WTC11 (cell line): ENCODE data around the gene SPATA32. TPM values are rescaled to one million over a fixed set of nuclear protein-coding genes. Genes with fewer than 3 reads are reported as not detected.

Source experiments
- ATAC-seq: fragments of 200-7000 bp; cut with Tn5 transposase; 2 replicates; pipeline ENCODE4 v1.10.0; 2021; ENCODE audit warnings: mild to moderate bottlenecking, moderate library complexity
- CTCF ChIA-PET: fragments of 300-600 bp; sonication (Branson Sonifier 250); formaldehyde crosslinking; loops from one replicate; lab custom pipeline; 2021; ENCODE audit warnings: antibody characterized with exemption; lab: Charles Lee
- POLR2A ChIA-PET: fragments of 350-600 bp; sonication (Branson Sonifier 250); formaldehyde crosslinking; loops from one replicate; lab custom pipeline; 2021; ENCODE audit warnings: antibody characterized with exemption; lab: Charles Lee
- DNase-seq: peaks from one replicate; pipeline ENCODE4 v3.0.0; 2021; ENCODE audit warnings: low spot score
- H3K27ac Mint-ChIP-seq: 2 replicates; pipeline ENCODE4 v1.8.0; 2021; ENCODE audit warnings: mixed read lengths
- H3K27me3 Mint-ChIP-seq: 2 replicates; pipeline ENCODE4 v1.8.0; 2021; ENCODE audit warnings: low read depth, mild to moderate bottlenecking, moderate library complexity, mixed read lengths
- H3K36me3 Mint-ChIP-seq: 2 replicates; pipeline ENCODE4 v1.8.0; 2021; ENCODE audit warnings: mixed read lengths
- H3K4me1 Mint-ChIP-seq: 2 replicates; pipeline ENCODE4 v1.8.0; 2022; ENCODE audit warnings: mixed read lengths
- H3K4me3 Mint-ChIP-seq: 2 replicates; pipeline ENCODE4 v1.8.0; 2021; ENCODE audit warnings: mild to moderate bottlenecking, moderate library complexity, mixed read lengths
- H3K9me3 Mint-ChIP-seq: 2 replicates; pipeline ENCODE4 v1.8.0; 2021; ENCODE audit warnings: mixed read lengths
- CREM ChIP-seq: sonication (generic); formaldehyde crosslinking; IDR thresholded peaks from 2 replicates; pipeline ENCODE4 v1.8.1; 2022; ENCODE audit warnings: mild to moderate bottlenecking, missing genetic modification reagents, moderate library complexity
- ELF4 ChIP-seq: sonication (generic); formaldehyde crosslinking; IDR thresholded peaks from 2 replicates; pipeline ENCODE4 v1.8.1; 2022; ENCODE audit warnings: low read depth, mild to moderate bottlenecking, moderate library complexity, missing genetic modification reagents
- NFYB ChIP-seq: sonication (generic); formaldehyde crosslinking; conservative IDR thresholded peaks from 2 replicates; pipeline ENCODE4 v1.8.0; 2022; ENCODE audit warnings: low read depth, missing genetic modification reagents
- SMAD3 ChIP-seq: sonication (generic); formaldehyde crosslinking; IDR thresholded peaks from 2 replicates; pipeline ENCODE4 v1.8.0; 2022; ENCODE audit warnings: missing genetic modification reagents, mild to moderate bottlenecking, borderline replicate concordance
- TEAD4 ChIP-seq: sonication (generic); formaldehyde crosslinking; IDR thresholded peaks from 2 replicates; pipeline ENCODE4 v1.8.0; 2022; ENCODE audit warnings: mild to moderate bottlenecking, missing genetic modification reagents
- ZNF121 ChIP-seq: sonication (generic); formaldehyde crosslinking; IDR thresholded peaks from 2 replicates; pipeline ENCODE4 v1.8.0; 2023; ENCODE audit warnings: missing genetic modification reagents
- ZNF416 ChIP-seq: fragments of 250-450 bp; sonication (Bioruptor Pico); IDR thresholded peaks from 2 replicates; pipeline ENCODE4 v1.9.0; 2021; ENCODE audit warnings: mild to moderate bottlenecking, inconsistent platforms
- ZNF423 ChIP-seq: fragments of 250-450 bp; sonication (Bioruptor Pico); IDR thresholded peaks from 2 replicates; pipeline ENCODE4 v2.1.2; 2022; ENCODE audit warnings: mild to moderate bottlenecking, moderate library complexity
- ZNF671 ChIP-seq: fragments of 250-450 bp; sonication (Bioruptor Pico); IDR thresholded peaks from 2 replicates; pipeline ENCODE4 v1.8.0; 2021; ENCODE audit warnings: mild to moderate bottlenecking
- total RNA-seq: library from RNA; stranded (reverse); gene quantifications from 3 replicates; pipeline ENCODE4 v1.2.3, GENCODE V29; 2021
- TF ChIP-seq, protein P1 (sequence below): sonication (generic); formaldehyde crosslinking; IDR thresholded peaks from 2 replicates; pipeline ENCODE4 v1.8.0; 2023; ENCODE audit warnings: missing genetic modification reagents
- TF ChIP-seq, protein P2 (sequence below): sonication (generic); formaldehyde crosslinking; IDR thresholded peaks from 2 replicates; pipeline ENCODE4 v1.8.1; 2023; ENCODE audit warnings: mild to moderate bottlenecking, moderate library complexity, missing genetic modification reagents
- TF ChIP-seq, protein P3 (sequence below): sonication (generic); formaldehyde crosslinking; IDR thresholded peaks from 2 replicates; pipeline ENCODE4 v1.8.1; 2023; ENCODE audit warnings: mild to moderate bottlenecking, missing genetic modification reagents, moderate library complexity
- TF ChIP-seq, protein P4 (sequence below): fragments of 250-450 bp; sonication (Bioruptor Pico); IDR thresholded peaks from 2 replicates; pipeline ENCODE4 v1.9.0; 2021; ENCODE audit warnings: moderate library complexity, mild to moderate bottlenecking, inconsistent platforms, borderline replicate concordance
- TF ChIP-seq, protein P5 (sequence below): fragments of 250-450 bp; sonication (Bioruptor Pico); IDR thresholded peaks from 2 replicates; pipeline ENCODE4 v1.9.0; 2021; ENCODE audit warnings: mild to moderate bottlenecking
- TF ChIP-seq, protein P6 (sequence below): sonication (generic); formaldehyde crosslinking; IDR thresholded peaks from 2 replicates; pipeline ENCODE4 v1.8.1; 2022; ENCODE audit warnings: low read depth, missing genetic modification reagents, borderline replicate concordance
- TF ChIP-seq, protein P7 (sequence below): sonication (generic); formaldehyde crosslinking; conservative IDR thresholded peaks from 2 replicates; pipeline ENCODE4 v1.8.1; 2023; ENCODE audit warnings: mild to moderate bottlenecking, low read depth, missing genetic modification reagents, moderate library complexity
- TF ChIP-seq, protein P8 (sequence below): fragments of 250-450 bp; sonication (Bioruptor Pico); IDR thresholded peaks from 2 replicates; pipeline ENCODE4 v1.8.0; 2021; ENCODE audit warnings: mild to moderate bottlenecking
- TF ChIP-seq, protein P9 (sequence below): fragments of 250-450 bp; sonication (Bioruptor Pico); IDR thresholded peaks from 2 replicates; pipeline ENCODE4 v2.1.2; 2022; ENCODE audit warnings: mild to moderate bottlenecking, moderate library complexity

SPATA32 gene
- total RNA-seq, 1 experiment from 2014 or later: 0.15 TPM

DNA sequence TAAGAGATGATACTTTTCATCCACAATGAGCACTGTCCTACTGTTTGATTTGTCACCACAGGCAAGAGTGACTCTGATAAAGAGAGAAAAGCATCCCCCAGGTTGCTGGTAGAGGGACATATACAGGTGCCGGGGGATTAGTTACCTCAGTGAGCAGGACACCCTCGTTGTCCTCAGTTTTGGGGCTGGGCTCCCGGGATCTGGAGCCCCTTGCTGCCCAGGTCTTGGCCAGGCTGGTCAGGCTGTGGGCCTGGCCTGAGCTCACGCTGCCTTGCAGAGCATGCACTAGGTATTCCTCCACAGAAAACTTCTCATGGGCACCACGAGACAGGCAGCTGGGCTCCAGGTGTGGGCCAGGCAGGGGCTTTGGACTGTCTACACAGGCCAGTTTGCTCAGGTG, 24.4 kb upstream of the SPATA32 start:
- Mint-ChIP-seq H3K4me3 (no peak overlapping the region), H3K36me3 (peaks cover 13% of the 10 kb centered on the region), H3K4me1 (no peaks in the 10 kb centered on the region), H3K9me3 (no peaks in the 10 kb centered on the region), H3K27ac (no peak overlapping the region; the same call in 1 of the 2 replicates), H3K27me3 (no peaks in the 10 kb centered on the region)
- no peak for ATAC-seq
- POLR2A ChIA-PET: no interaction called here
- TF ChIP-seq, protein P1, sequence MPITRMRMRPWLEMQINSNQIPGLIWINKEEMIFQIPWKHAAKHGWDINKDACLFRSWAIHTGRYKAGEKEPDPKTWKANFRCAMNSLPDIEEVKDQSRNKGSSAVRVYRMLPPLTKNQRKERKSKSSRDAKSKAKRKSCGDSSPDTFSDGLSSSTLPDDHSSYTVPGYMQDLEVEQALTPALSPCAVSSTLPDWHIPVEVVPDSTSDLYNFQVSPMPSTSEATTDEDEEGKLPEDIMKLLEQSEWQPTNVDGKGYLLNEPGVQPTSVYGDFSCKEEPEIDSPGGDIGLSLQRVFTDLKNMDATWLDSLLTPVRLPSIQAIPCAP (CRISPR knock-in tag): no peak
- TF ChIP-seq, protein P2, sequence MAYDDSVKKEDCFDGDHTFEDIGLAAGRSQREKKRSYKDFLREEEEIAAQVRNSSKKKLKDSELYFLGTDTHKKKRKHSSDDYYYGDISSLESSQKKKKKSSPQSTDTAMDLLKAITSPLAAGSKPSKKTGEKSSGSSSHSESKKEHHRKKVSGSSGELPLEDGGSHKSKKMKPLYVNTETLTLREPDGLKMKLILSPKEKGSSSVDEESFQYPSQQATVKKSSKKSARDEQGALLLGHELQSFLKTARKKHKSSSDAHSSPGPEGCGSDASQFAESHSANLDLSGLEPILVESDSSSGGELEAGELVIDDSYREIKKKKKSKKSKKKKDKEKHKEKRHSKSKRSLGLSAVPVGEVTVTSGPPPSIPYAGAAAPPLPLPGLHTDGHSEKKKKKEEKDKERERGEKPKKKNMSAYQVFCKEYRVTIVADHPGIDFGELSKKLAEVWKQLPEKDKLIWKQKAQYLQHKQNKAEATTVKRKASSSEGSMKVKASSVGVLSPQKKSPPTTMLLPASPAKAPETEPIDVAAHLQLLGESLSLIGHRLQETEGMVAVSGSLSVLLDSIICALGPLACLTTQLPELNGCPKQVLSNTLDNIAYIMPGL: no peak
- CTCF ChIA-PET: interaction anchor here (0.6 to 3.7 kb wide), 5 partner anchors 9 to 105 kb away, joined by 4 to 28 read pairs (median 4); no protein-coding TSS in a partner anchor
- DNase-seq: no peak

DNA sequence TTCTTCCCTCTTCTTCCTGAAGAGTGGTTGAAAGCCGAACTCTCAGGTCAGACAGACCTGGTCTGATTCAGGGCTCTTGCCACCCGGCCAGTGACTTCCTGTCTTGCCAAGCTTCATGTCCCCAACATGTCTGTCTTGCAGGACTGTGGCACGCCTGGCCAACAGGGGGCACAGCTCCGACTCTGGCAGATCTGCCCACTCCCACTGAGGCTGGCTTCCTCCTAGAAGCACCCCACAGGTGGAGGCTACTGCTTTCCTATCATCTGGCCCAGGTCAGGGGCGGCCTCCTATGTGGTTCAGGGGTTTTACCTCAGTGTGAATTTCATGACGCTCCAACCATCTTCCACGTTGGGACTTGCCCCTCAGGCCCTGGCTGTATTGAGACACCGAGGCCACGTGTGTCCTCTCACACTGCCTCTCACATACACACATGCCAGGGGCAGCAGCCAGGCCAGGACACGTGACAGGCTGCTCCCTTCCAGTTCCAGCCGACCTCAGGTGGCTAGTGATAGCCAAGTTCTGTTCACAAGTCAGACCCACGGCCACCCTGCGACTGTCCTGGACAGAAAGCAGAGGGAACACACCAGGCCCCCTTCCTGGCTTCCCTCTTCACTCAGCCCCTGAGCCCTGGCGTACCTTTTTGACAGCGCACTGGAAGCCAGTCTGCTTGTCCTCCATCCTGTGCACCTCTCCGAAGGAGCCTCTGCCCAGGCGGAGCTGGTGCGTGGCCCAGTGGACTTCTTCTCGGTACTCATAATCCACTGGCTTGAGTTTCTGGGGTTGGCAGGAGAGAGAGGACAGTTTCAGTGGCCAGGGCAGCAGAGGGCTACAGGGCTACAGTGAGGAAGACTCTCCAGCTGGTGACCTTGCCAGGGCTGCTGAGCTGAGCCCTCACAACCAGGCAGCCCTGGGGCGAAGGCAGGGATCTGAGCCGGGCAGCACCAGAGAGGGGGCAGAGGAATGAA, 22.6 kb upstream of the SPATA32 start:
- peaks cover 13% of the 10 kb centered on the region for H3K36me3 Mint-ChIP-seq
- peak; percentile 51 for DNase-seq
- H3K27ac Mint-ChIP-seq: peak overlapping the region; percentile 85

More for the DNA sequence above, 22.6 kb upstream of the SPATA32 start:
- TF ChIP-seq ELF4 (no peak), ZNF121 (CRISPR knock-in tag) (no peak), CREM (CRISPR knock-in tag) (no peak), ZNF423 (no peak), ZNF416 (CRISPR knock-in tag) (no peak), SMAD3 (CRISPR knock-in tag) (no peak), NFYB (CRISPR knock-in tag) (no peak), TEAD4 (CRISPR knock-in tag) (no peak), ZNF671 (CRISPR knock-in tag) (no peak)
- TF ChIP-seq, protein P3, sequence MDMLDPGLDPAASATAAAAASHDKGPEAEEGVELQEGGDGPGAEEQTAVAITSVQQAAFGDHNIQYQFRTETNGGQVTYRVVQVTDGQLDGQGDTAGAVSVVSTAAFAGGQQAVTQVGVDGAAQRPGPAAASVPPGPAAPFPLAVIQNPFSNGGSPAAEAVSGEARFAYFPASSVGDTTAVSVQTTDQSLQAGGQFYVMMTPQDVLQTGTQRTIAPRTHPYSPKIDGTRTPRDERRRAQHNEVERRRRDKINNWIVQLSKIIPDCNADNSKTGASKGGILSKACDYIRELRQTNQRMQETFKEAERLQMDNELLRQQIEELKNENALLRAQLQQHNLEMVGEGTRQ (CRISPR knock-in tag): no peak
- TF ChIP-seq, protein P4, sequence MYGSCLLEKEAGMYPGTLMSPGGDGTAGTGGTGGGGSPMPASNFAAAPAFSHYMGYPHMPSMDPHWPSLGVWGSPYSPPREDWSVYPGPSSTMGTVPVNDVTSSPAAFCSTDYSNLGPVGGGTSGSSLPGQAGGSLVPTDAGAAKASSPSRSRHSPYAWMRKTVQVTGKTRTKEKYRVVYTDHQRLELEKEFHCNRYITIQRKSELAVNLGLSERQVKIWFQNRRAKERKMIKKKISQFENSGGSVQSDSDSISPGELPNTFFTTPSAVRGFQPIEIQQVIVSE (CRISPR knock-in tag): no peak
- TF ChIP-seq, protein P5, sequence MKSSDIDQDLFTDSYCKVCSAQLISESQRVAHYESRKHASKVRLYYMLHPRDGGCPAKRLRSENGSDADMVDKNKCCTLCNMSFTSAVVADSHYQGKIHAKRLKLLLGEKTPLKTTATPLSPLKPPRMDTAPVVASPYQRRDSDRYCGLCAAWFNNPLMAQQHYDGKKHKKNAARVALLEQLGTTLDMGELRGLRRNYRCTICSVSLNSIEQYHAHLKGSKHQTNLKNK: no peak
- TF ChIP-seq, protein P6, sequence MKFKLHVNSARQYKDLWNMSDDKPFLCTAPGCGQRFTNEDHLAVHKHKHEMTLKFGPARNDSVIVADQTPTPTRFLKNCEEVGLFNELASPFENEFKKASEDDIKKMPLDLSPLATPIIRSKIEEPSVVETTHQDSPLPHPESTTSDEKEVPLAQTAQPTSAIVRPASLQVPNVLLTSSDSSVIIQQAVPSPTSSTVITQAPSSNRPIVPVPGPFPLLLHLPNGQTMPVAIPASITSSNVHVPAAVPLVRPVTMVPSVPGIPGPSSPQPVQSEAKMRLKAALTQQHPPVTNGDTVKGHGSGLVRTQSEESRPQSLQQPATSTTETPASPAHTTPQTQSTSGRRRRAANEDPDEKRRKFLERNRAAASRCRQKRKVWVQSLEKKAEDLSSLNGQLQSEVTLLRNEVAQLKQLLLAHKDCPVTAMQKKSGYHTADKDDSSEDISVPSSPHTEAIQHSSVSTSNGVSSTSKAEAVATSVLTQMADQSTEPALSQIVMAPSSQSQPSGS: no peak
- TF ChIP-seq, protein P7, sequence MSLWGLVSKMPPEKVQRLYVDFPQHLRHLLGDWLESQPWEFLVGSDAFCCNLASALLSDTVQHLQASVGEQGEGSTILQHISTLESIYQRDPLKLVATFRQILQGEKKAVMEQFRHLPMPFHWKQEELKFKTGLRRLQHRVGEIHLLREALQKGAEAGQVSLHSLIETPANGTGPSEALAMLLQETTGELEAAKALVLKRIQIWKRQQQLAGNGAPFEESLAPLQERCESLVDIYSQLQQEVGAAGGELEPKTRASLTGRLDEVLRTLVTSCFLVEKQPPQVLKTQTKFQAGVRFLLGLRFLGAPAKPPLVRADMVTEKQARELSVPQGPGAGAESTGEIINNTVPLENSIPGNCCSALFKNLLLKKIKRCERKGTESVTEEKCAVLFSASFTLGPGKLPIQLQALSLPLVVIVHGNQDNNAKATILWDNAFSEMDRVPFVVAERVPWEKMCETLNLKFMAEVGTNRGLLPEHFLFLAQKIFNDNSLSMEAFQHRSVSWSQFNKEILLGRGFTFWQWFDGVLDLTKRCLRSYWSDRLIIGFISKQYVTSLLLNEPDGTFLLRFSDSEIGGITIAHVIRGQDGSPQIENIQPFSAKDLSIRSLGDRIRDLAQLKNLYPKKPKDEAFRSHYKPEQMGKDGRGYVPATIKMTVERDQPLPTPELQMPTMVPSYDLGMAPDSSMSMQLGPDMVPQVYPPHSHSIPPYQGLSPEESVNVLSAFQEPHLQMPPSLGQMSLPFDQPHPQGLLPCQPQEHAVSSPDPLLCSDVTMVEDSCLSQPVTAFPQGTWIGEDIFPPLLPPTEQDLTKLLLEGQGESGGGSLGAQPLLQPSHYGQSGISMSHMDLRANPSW (CRISPR knock-in tag): no peak
- TF ChIP-seq, protein P8, sequence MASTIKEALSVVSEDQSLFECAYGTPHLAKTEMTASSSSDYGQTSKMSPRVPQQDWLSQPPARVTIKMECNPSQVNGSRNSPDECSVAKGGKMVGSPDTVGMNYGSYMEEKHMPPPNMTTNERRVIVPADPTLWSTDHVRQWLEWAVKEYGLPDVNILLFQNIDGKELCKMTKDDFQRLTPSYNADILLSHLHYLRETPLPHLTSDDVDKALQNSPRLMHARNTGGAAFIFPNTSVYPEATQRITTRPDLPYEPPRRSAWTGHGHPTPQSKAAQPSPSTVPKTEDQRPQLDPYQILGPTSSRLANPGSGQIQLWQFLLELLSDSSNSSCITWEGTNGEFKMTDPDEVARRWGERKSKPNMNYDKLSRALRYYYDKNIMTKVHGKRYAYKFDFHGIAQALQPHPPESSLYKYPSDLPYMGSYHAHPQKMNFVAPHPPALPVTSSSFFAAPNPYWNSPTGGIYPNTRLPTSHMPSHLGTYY (CRISPR knock-in tag): no peak
- TF ChIP-seq, protein P9, sequence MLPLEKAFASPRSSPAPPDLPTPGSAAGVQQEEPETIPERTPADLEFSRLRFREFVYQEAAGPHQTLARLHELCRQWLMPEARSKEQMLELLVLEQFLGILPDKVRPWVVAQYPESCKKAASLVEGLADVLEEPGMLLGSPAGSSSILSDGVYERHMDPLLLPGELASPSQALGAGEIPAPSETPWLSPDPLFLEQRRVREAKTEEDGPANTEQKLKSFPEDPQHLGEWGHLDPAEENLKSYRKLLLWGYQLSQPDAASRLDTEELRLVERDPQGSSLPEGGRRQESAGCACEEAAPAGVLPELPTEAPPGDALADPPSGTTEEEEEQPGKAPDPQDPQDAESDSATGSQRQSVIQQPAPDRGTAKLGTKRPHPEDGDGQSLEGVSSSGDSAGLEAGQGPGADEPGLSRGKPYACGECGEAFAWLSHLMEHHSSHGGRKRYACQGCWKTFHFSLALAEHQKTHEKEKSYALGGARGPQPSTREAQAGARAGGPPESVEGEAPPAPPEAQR (CRISPR knock-in tag): no peak
- CTCF ChIA-PET: interaction anchor here (0.6 to 1.7 kb wide), 26 partner anchors 8 to 149 kb away, joined by 3 to 16 read pairs (median 4); partner anchors contain the start of genes ACBD4 and MAP3K14
- ATAC-seq: peak; percentile 69; the same call in 1 of the 2 replicates
- no peaks in the 10 kb centered on the region for H3K27me3 Mint-ChIP-seq
- H3K4me1 Mint-ChIP-seq: no peaks in the 10 kb centered on the region
- H3K4me3 Mint-ChIP-seq: no peak overlapping the region
- no peaks in the 10 kb centered on the region for H3K9me3 Mint-ChIP-seq
- POLR2A ChIA-PET: no interaction called here
